GM23248 (cell line): Measurements from ENCODE around the gene CRIP1. TPM values are rescaled to one million over a fixed set of nuclear protein-coding genes. Genes with fewer than 3 reads are reported as not detected.
A peak's percentile ranks its signal among the peaks of the same experiment; 100 is the strongest.

Source experiments
- DNase-seq: peaks from one replicate; pipeline ENCODE4 v3.0.0-alpha.2; 2015
- H2AFZ ChIP-seq: fragments of 200-600 bp; sonication (generic); 2 replicates; pipeline ENCODE4 v1.6.1; 2016; ENCODE audit warnings: antibody characterized with exemption
- H3F3A ChIP-seq: fragments of 200-600 bp; sonication (generic); 2 replicates; pipeline ENCODE4 v1.6.1; 2016; ENCODE audit warnings: mild to moderate bottlenecking, antibody characterized with exemption, mixed run types; ENCODE audit not compliant: insufficient read depth
- H3K27ac ChIP-seq: fragments of 200-600 bp; sonication (generic); 2 replicates; pipeline ENCODE4 v1.5.1; 2016; ENCODE audit warnings: mild to moderate bottlenecking
- H3K27me3 ChIP-seq: fragments of 200-600 bp; sonication (generic); replicated peaks from 2 replicates; pipeline ENCODE4 v1.6.1; 2016; ENCODE audit warnings: mild to moderate bottlenecking; ENCODE audit not compliant: insufficient read depth
- H3K36me3 ChIP-seq: fragments of 200-600 bp; sonication (generic); 2 replicates; pipeline ENCODE4 v1.6.1; 2016; ENCODE audit warnings: low read depth, mild to moderate bottlenecking
- H3K4me1 ChIP-seq: fragments of 200-600 bp; sonication (generic); 2 replicates; pipeline ENCODE4 v1.6.1; 2016; ENCODE audit warnings: mild to moderate bottlenecking; ENCODE audit not compliant: insufficient read depth
- H3K4me2 ChIP-seq: fragments of 200-600 bp; sonication (generic); one replicate; pipeline ENCODE4 v1.6.1; 2016; ENCODE audit warnings: mild to moderate bottlenecking; ENCODE audit not compliant: unreplicated experiment
- H3K4me3 ChIP-seq: fragments of 200-600 bp; sonication (generic); 2 replicates; pipeline ENCODE4 v1.5.1; 2016; ENCODE audit warnings: mild to moderate bottlenecking
- H3K79me2 ChIP-seq: fragments of 200-600 bp; sonication (generic); 2 replicates; pipeline ENCODE4 v1.6.1; 2016; ENCODE audit warnings: mild to moderate bottlenecking; ENCODE audit not compliant: insufficient read depth
- H3K9ac ChIP-seq: fragments of 200-600 bp; sonication (generic); 2 replicates; pipeline ENCODE4 v1.6.1; 2016; ENCODE audit warnings: mild to moderate bottlenecking
- H3K9me2 ChIP-seq: fragments of 200-600 bp; sonication (generic); 2 replicates; pipeline ENCODE4 v1.6.1; 2016; ENCODE audit warnings: mixed run types, mild to moderate bottlenecking, moderate library complexity; ENCODE audit not compliant: insufficient read depth
- H3K9me3 ChIP-seq: fragments of 200-600 bp; sonication (generic); one replicate; pipeline ENCODE4 v1.6.1; 2017; ENCODE audit warnings: low read depth
- H4K20me1 ChIP-seq: fragments of 200-600 bp; sonication (generic); 2 replicates; pipeline ENCODE4 v1.6.0; 2016; ENCODE audit not compliant: insufficient read depth
- EZH2 ChIP-seq: fragments of 200-600 bp; sonication (generic); IDR thresholded peaks from 2 replicates; pipeline ENCODE4 v1.6.1; 2018; ENCODE audit warnings: antibody characterized with exemption, mild to moderate bottlenecking; ENCODE audit not compliant: insufficient read depth, poor library complexity, severe bottlenecking
- EZH2phosphoT487 ChIP-seq: fragments of 200-600 bp; sonication (generic); IDR thresholded peaks from 2 replicates; pipeline ENCODE4 v1.6.1; 2018; ENCODE audit warnings: antibody characterized with exemption, moderate library complexity, mild to moderate bottlenecking, low read depth; ENCODE audit not compliant: insufficient read depth
- WGBS, 2 experiments: methylation state at CpG; one replicate each; pipeline ENCODE4 v1.1.6; 2015 to 2017; ENCODE audit warnings: low lambda C conversion rate in 2 of 2, low coverage in 1 of 2; ENCODE audit errors: missing lambda C conversion rate in 2 of 2; 5-methylcytosine and 5-hydroxymethylcytosine counted together
- in situ Hi-C: fragments of 300-500 bp; cut with MboI; formaldehyde crosslinking; loops from 2 replicates; pipeline ENCODE4 v1.15.0; 2020
- polyA plus RNA-seq: library from polyadenylated mRNA; unstranded; fragments of >200 nt; fragmentation: Nextera tagmentation; extraction: Ambion mirVana; gene quantifications from 2 replicates; pipeline ENCODE4 v1.2.1, GENCODE V29; 2016
- total RNA-seq: library from RNA; depleted of rRNA; stranded (reverse); fragments of >200 nt; shearing (Covaris generic); gene quantifications from 2 replicates; pipeline ENCODE4 v1.2.3, GENCODE V29; 2014; rRNA removed

Gene CRIP1
- total and polyA plus RNA-seq, 2 experiments from 2014 or later: 12.3 to 32.7 TPM

- Histone ChIP-seq H3K79me2 (no peaks in the 10 kb centered on the region), H4K20me1 (no peaks in the 10 kb centered on the region), H3K9me3 (no peaks in the 10 kb centered on the region), H3K4me3 (no peak overlapping the region), H3K4me2 (no peak overlapping the region), H3K27me3 (no peaks in the 10 kb centered on the region; the same call in 1 of the 2 replicates), H2AFZ (no peak overlapping the region), H3K4me1 (no peaks in the 10 kb centered on the region), H3F3A (no peaks in the 10 kb centered on the region), H3K27ac (no peak overlapping the region), H3K9me2 (no peaks in the 10 kb centered on the region), H3K36me3 (no peaks in the 10 kb centered on the region), H3K9ac (no peak overlapping the region)
- in situ Hi-C loops: no loop called here
- peak; percentile 38 for DNase-seq
- no peak for TF ChIP-seq EZH2phosphoT487
- no peak for TF ChIP-seq EZH2
- 12 to 18% methylated on average over 23 to 30 of the region's 30 CpGs for WGBS, 2 experiments
Measured at GRCh38 chr14:105537580-105538474, 51.1 kb downstream of the CRIP1 start.

Other genes starting within 250 kb of the CRIP1 start
- gene BTBD6, start 238.4 kb upstream of the CRIP1 start, total RNA-seq: 74.9 and 77.5 TPM in 2 replicates
- gene BTBD6, start 238.4 kb upstream of the CRIP1 start, polyA plus RNA-seq: 5.3 and 5.9 TPM in 2 replicates
- gene BRF1, start 185.9 kb upstream of the CRIP1 start, total RNA-seq: 27.0 and 47.8 TPM in 2 replicates
- gene BRF1, start 185.9 kb upstream of the CRIP1 start, polyA plus RNA-seq: 10.5 and 11.0 TPM in 2 replicates
- 36.7 and 39.7 TPM in 2 replicates for gene PACS2, start 172.1 kb upstream of the CRIP1 start, total RNA-seq
- gene PACS2, start 172.1 kb upstream of the CRIP1 start, polyA plus RNA-seq: 9.9 and 10.0 TPM in 2 replicates
- 0.13 and 0.43 TPM in 2 replicates for gene TEX22, start 88.3 kb upstream of the CRIP1 start, total RNA-seq
- gene TEX22, start 88.3 kb upstream of the CRIP1 start, polyA plus RNA-seq: 0.27 and 0.46 TPM in 2 replicates
- gene MTA1, start 67.1 kb upstream of the CRIP1 start, total RNA-seq: 37.0 and 50.3 TPM in 2 replicates
- gene MTA1, start 67.1 kb upstream of the CRIP1 start, polyA plus RNA-seq: 8.1 and 9.6 TPM in 2 replicates
- gene CRIP2, start 12.1 kb upstream of the CRIP1 start, total RNA-seq: 149 and 188 TPM in 2 replicates
- gene CRIP2, start 12.1 kb upstream of the CRIP1 start, polyA plus RNA-seq: 317 and 319 TPM in 2 replicates
- 8.7 and 9.8 TPM in 2 replicates for gene TEDC1, start 4.4 kb downstream of the CRIP1 start, total RNA-seq
- 4.0 and 6.4 TPM in 2 replicates for gene TEDC1, start 4.4 kb downstream of the CRIP1 start, polyA plus RNA-seq
- gene TMEM121, start 39.7 kb downstream of the CRIP1 start, total RNA-seq: 11.1 and 20.5 TPM in 2 replicates
- 4.1 and 5.8 TPM in 2 replicates for gene TMEM121, start 39.7 kb downstream of the CRIP1 start, polyA plus RNA-seq